Activated CD8-positive, alpha-beta memory T cell treated with anti-CD3 and anti-CD28 coated beads for 36 hours (primary cell): ENCODE results near the gene NRXN3. TPM values are rescaled to one million over a fixed set of nuclear protein-coding genes. Genes with fewer than 3 reads are reported as not detected.
"Not testable (repeated sequence)": the region's sequence is repeated elsewhere in the genome, so short reads cannot be mapped to it uniquely, and the experiment has no call there.

ENCODE experiments used
- CTCF ChIA-PET: fragments of 350-600 bp; sonication (Branson Sonifier 250); formaldehyde crosslinking; loops from one replicate; lab custom pipeline; 2021; ENCODE audit warnings: antibody characterized with exemption; lab: Charles Lee
- POLR2A ChIA-PET: fragments of 350-600 bp; sonication (Branson Sonifier 250); formaldehyde crosslinking; loops from one replicate; lab custom pipeline; 2021; ENCODE audit warnings: antibody characterized with exemption; lab: Charles Lee
- total RNA-seq, 2 experiments: library from RNA; stranded (reverse); gene quantifications; one replicate each; pipeline ENCODE4 v1.2.3, GENCODE V29; 2021

Gene NRXN3
- total RNA-seq, 2 experiments from 2014 or later, result not detected

GRCh38 chr14:78989221-78989620 is 819.0 kb downstream of the NRXN3 start:
- CTCF ChIA-PET, result no interaction called here
- POLR2A ChIA-PET, result no interaction called here

GRCh38 chr14:78992867-78993266 is 822.7 kb downstream of the NRXN3 start:
- POLR2A ChIA-PET, result no interaction called here
- CTCF ChIA-PET, result no interaction called here

GRCh38 chr14:78997811-78998210 is 827.6 kb downstream of the NRXN3 start:
- POLR2A ChIA-PET, result no interaction called here
- CTCF ChIA-PET, result no interaction called here

GRCh38 chr14:79009286-79009685 is 839.1 kb downstream of the NRXN3 start:
- ChIA-PET CTCF (no interaction called here), POLR2A (no interaction called here)

- POLR2A ChIA-PET, result no interaction called here
- CTCF ChIA-PET, result no interaction called here
Observed at GRCh38 chr14:79011091-79011919, 841.1 kb downstream of the NRXN3 start.

GRCh38 chr14:79011920-79012204 is 841.7 kb downstream of the NRXN3 start:
- POLR2A ChIA-PET, result no interaction called here
- CTCF ChIA-PET, result no interaction called here

GRCh38 chr14:79016828-79017505 is 846.8 kb downstream of the NRXN3 start:
- ChIA-PET CTCF (no interaction called here), POLR2A (no interaction called here)

GRCh38 chr14:79017561-79017960 is 847.4 kb downstream of the NRXN3 start:
- POLR2A ChIA-PET, result no interaction called here
- CTCF ChIA-PET, result no interaction called here

- ChIA-PET POLR2A (no interaction called here), CTCF (no interaction called here)
Observed at GRCh38 chr14:79018836-79019235, 848.7 kb downstream of the NRXN3 start.

GRCh38 chr14:79019898-79020297 is 849.7 kb downstream of the NRXN3 start:
- POLR2A ChIA-PET, CTCF ChIA-PET: not testable (repeated sequence)

GRCh38 chr14:79021766-79022165 is 851.6 kb downstream of the NRXN3 start:
- CTCF ChIA-PET, result no interaction called here

GRCh38 chr14:79027138-79027537 is 857.0 kb downstream of the NRXN3 start:
- ChIA-PET POLR2A (no interaction called here), CTCF (no interaction called here)

More at GRCh38 chr14:79021766-79022165, 851.6 kb downstream of the NRXN3 start:
- POLR2A ChIA-PET, result no interaction called here

GRCh38 chr14:79028281-79028680 is 858.1 kb downstream of the NRXN3 start:
- ChIA-PET CTCF (no interaction called here), POLR2A (no interaction called here)

- ChIA-PET POLR2A (no interaction called here), CTCF (no interaction called here)
Observed at GRCh38 chr14:79036441-79036840, 866.3 kb downstream of the NRXN3 start.

GRCh38 chr14:79037106-79037505 is 866.9 kb downstream of the NRXN3 start:
- ChIA-PET POLR2A (no interaction called here), CTCF (no interaction called here)

GRCh38 chr14:79037593-79037992 is 867.4 kb downstream of the NRXN3 start:
- POLR2A ChIA-PET, result no interaction called here
- CTCF ChIA-PET, result no interaction called here

- ChIA-PET POLR2A (no interaction called here), CTCF (no interaction called here)
Observed at GRCh38 chr14:79040790-79041189, 870.6 kb downstream of the NRXN3 start.

GRCh38 chr14:79043194-79043889 is 873.2 kb downstream of the NRXN3 start:
- ChIA-PET CTCF (no interaction called here), POLR2A (no interaction called here)

GRCh38 chr14:79044894-79045624 is 874.9 kb downstream of the NRXN3 start:
- ChIA-PET CTCF (no interaction called here), POLR2A (no interaction called here)
